ENCODE measurements around the gene CACNA1A.
"Not testable (repeated sequence)": the region's sequence is repeated elsewhere in the genome, so short reads cannot be mapped to it uniquely, and the experiment has no call there.

GRCh38 chr19:13184926-13185325 lies 321.4 kb downstream of the CACNA1A start:
- not testable (repeated sequence) for TF ChIP-seq CTCF (conservative IDR thresholded peaks at IDR 0.05; ENCODE audit: low read depth, low read length); SMC3 (IDR thresholded peaks at IDR 0.05; ENCODE audit: low read depth, low read length); USF2 (IDR thresholded peaks at IDR 0.05; ENCODE audit: low read depth, low read length); BHLHE40 (IDR thresholded peaks at IDR 0.05; ENCODE audit: low read depth, low read length); CHD1 (IDR thresholded peaks at IDR 0.05; ENCODE audit: low read depth, low read length); POLR2A (IDR thresholded peaks at IDR 0.05; ENCODE audit: low read depth, low read length); MXI1 (IDR thresholded peaks at IDR 0.05; ENCODE audit: borderline replicate concordance, low read depth, low read length); RCOR1 (IDR thresholded peaks at IDR 0.05; ENCODE audit: insufficient replicate concordance, low read length)

Data from IMR-90 (cell line).